ENCODE measurements around the gene CALN1.

Gene CALN1

DNA sequence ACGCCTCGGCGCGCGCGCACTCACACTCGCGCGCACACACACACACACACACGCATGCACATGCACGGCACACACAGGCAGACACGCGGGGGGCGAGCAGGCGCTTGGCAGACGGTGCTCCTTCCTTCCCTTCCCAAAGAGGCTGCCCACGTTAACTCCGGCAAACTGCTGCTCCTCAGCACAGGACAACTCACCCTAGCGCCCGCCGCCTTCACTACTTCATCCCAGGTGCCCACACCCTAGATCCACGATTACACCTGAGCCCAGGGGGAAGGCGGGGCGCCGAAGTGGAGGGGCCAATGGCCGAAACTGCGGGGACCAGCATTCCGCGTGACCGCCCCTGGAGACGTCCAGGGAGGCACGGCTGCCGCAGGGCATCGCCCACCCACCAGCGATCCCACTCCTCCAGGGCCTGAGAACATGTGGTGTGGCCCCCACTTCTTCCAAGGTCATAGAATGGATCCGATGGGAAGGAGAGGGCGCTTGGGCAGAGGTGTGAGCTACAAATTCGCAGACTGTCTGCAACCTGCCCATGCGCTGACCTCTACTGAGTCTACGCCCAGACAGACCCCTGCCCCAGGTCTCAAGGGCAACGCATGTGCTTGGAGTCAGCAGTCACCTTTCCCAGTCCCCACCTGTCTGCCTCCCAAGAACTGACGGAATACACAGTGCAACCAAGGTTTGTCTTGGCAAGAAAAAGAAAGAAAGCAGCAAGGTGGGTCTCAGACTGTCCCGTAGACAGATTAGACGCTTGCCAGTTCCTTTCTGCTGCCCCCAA is 74.6 kb downstream of the CALN1 start:
- no peak for DNase-seq
- H3K9me3 ChIP-seq (replicated peaks; ENCODE audit: insufficient read depth, low read length) = no peaks in the 10 kb centered on the region
- H3K9me2 ChIP-seq (replicated peaks; ENCODE audit: insufficient read depth, low read length) = no peaks in the 10 kb centered on the region
- no peaks in the 10 kb centered on the region for H3K27me3 ChIP-seq (replicated peaks; ENCODE audit: insufficient read depth, low read length)
- H3K9ac ChIP-seq (ENCODE audit: low read length) = no peak overlapping the region
- H3K79me2 ChIP-seq (ENCODE audit: low read length) = no peaks in the 10 kb centered on the region
- TF ChIP-seq, protein P1, sequence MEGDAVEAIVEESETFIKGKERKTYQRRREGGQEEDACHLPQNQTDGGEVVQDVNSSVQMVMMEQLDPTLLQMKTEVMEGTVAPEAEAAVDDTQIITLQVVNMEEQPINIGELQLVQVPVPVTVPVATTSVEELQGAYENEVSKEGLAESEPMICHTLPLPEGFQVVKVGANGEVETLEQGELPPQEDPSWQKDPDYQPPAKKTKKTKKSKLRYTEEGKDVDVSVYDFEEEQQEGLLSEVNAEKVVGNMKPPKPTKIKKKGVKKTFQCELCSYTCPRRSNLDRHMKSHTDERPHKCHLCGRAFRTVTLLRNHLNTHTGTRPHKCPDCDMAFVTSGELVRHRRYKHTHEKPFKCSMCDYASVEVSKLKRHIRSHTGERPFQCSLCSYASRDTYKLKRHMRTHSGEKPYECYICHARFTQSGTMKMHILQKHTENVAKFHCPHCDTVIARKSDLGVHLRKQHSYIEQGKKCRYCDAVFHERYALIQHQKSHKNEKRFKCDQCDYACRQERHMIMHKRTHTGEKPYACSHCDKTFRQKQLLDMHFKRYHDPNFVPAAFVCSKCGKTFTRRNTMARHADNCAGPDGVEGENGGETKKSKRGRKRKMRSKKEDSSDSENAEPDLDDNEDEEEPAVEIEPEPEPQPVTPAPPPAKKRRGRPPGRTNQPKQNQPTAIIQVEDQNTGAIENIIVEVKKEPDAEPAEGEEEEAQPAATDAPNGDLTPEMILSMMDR (IDR thresholded peaks at IDR 0.05; ENCODE audit: low read length) = no peak
- TF ChIP-seq EZH2phosphoT487 (IDR thresholded peaks at IDR 0.05; ENCODE audit: low read length) (no peak), EZH2 (optimal IDR thresholded peaks at IDR 0.05; ENCODE audit: low read depth, low read length) (no peak)
- H3F3A ChIP-seq (ENCODE audit: insufficient read depth, low read length) = no peaks in the 10 kb centered on the region
- no peaks in the 10 kb centered on the region for H3K36me3 ChIP-seq (replicated peaks; ENCODE audit: insufficient read depth, low read length)
- H3K4me1 ChIP-seq (ENCODE audit: low read length) = no peaks in the 10 kb centered on the region
- H3K4me3 ChIP-seq (ENCODE audit: low read length) = no peak overlapping the region
- H2AFZ ChIP-seq (ENCODE audit: low read length) = no peak overlapping the region
- no peaks in the 10 kb centered on the region for H4K20me1 ChIP-seq (ENCODE audit: insufficient read depth, low read length)
- H3K4me2 ChIP-seq (ENCODE audit: low read depth, low read length) = no peak overlapping the region
- no peak overlapping the region for H3K27ac ChIP-seq (ENCODE audit: low read length)

DNA sequence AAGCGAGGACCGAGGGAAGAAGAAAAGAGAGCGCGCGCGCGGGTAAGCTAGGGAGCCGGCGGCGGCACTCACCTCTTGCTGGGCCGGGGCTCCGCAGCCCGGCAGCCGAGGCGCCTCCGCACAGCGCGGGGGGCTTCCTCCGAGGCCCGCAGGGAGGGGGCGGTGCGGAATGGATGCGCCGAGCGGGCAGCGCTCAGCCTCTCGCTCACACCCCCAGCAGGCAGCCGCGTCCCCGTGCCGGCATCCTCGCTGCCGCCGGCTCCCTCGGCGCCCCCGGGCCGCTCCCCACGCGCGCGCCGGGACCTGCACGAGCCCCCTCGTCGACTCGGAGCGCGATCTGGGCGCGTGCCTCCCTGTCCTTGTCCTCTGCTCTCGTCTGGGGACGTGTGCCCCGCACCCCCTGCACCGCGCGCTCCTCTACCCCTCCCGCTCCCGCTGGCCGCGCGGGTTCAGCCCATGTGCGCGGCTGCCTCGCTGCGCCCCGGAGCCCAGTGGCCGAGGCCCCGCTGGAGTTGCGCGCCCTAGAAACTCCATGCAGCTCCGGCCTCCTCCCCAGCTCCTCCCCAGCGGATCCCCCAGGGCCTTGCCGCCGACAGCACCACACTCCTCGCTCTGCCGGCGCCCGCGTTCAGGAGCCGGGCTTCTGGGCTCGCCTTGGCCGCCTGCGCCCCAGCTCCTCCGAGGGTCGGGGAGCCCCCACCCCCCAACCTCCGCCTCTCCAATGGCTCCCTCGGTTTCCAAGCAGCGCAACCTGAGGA is 75.3 kb downstream of the CALN1 start:
- no peak overlapping the region for H3K27ac ChIP-seq (ENCODE audit: low read length)
- H3K4me2 ChIP-seq (ENCODE audit: low read depth, low read length) = no peak overlapping the region
- TF ChIP-seq, protein P1 (IDR thresholded peaks at IDR 0.05; ENCODE audit: low read length) = no peak
- TF ChIP-seq EZH2phosphoT487 (IDR thresholded peaks at IDR 0.05; ENCODE audit: low read length) (no peak), EZH2 (optimal IDR thresholded peaks at IDR 0.05; ENCODE audit: low read depth, low read length) (no peak)
- H3K36me3 ChIP-seq (replicated peaks; ENCODE audit: insufficient read depth, low read length) = no peaks in the 10 kb centered on the region
- H3F3A ChIP-seq (ENCODE audit: insufficient read depth, low read length) = no peaks in the 10 kb centered on the region
- H2AFZ ChIP-seq (ENCODE audit: low read length) = no peak overlapping the region
- no peak overlapping the region for H3K9ac ChIP-seq (ENCODE audit: low read length)
- H4K20me1 ChIP-seq (ENCODE audit: insufficient read depth, low read length) = no peaks in the 10 kb centered on the region
- no peak overlapping the region for H3K4me3 ChIP-seq (ENCODE audit: low read length)
- H3K79me2 ChIP-seq (ENCODE audit: low read length) = no peaks in the 10 kb centered on the region
- no peaks in the 10 kb centered on the region for H3K4me1 ChIP-seq (ENCODE audit: low read length)
- H3K27me3 ChIP-seq (replicated peaks; ENCODE audit: insufficient read depth, low read length) = no peaks in the 10 kb centered on the region
- H3K9me2 ChIP-seq (replicated peaks; ENCODE audit: insufficient read depth, low read length) = no peaks in the 10 kb centered on the region
- DNase-seq = no peak
- H3K9me3 ChIP-seq (replicated peaks; ENCODE audit: insufficient read depth, low read length) = no peaks in the 10 kb centered on the region

DNA sequence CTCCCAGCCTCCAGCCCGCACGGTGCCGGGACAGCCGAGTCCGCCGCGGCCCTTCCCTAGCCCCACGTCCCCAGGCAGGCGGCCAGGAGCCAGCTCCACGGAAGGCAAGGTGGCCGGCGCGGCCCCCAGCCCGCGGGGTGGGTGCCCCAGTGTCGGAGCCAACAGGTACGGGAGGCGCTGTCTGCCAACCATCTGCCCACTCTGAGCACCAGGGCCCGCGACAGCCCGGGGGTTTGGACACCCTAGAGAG is 75.8 kb downstream of the CALN1 start:
- Histone ChIP-seq H3K9ac (ENCODE audit: low read length) (no peak overlapping the region), H3K4me3 (ENCODE audit: low read length) (no peak overlapping the region), H3K27ac (ENCODE audit: low read length) (no peak overlapping the region), H3K9me2 (replicated peaks; ENCODE audit: insufficient read depth, low read length) (no peaks in the 10 kb centered on the region), H2AFZ (ENCODE audit: low read length) (no peak overlapping the region), H3F3A (ENCODE audit: insufficient read depth, low read length) (no peaks in the 10 kb centered on the region), H3K36me3 (replicated peaks; ENCODE audit: insufficient read depth, low read length) (no peaks in the 10 kb centered on the region), H3K4me1 (ENCODE audit: low read length) (no peaks in the 10 kb centered on the region), H3K27me3 (replicated peaks; ENCODE audit: insufficient read depth, low read length) (no peaks in the 10 kb centered on the region), H3K9me3 (replicated peaks; ENCODE audit: insufficient read depth, low read length) (no peaks in the 10 kb centered on the region), H3K79me2 (ENCODE audit: low read length) (no peaks in the 10 kb centered on the region), H4K20me1 (ENCODE audit: insufficient read depth, low read length) (no peaks in the 10 kb centered on the region), H3K4me2 (ENCODE audit: low read depth, low read length) (no peak overlapping the region)
- DNase-seq = no peak
- TF ChIP-seq EZH2 (optimal IDR thresholded peaks at IDR 0.05; ENCODE audit: low read depth, low read length) (no peak), EZH2phosphoT487 (IDR thresholded peaks at IDR 0.05; ENCODE audit: low read length) (no peak)
- TF ChIP-seq, protein P1 (IDR thresholded peaks at IDR 0.05; ENCODE audit: low read length) = no peak
